ENCODE data around the gene FCHSD1.
A peak's percentile ranks its signal among the peaks of the same experiment; 100 is the strongest.

DNA sequence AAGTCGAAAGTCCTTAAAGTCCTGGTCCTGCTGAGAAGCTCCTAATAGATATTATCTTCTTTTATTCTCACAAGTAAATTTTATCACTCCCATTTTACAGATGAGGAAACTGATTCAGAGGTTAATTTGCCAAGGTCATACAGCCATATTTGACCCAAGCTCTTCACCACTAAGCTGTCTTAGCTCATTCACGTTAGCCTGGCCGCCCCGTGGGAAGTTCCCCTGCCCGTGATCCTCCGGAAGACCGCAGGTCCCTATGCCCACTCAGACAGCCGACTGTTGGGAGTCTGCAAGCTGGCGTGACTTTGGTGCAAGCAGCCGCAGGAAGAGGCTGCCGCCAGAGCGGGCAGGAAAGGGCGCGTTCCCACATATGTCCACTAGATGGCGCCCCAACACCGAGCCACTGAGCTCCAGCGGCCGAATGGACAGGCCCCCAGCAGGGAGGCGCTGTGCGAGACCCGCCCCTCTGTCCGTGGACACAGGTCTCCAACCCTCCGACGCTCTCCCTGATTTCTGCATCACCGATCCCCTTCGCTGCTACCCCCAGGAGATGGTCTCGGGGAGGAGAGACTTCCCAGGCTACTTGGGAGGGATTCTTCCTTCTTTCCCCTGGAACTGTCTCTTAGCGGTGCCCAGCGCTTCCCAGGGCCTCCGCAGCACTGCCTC, 40.8 kb upstream of the FCHSD1 start:
- TF ChIP-seq EZH2 (IDR thresholded peaks at IDR 0.05) = no peak
- TF ChIP-seq, protein P1, sequence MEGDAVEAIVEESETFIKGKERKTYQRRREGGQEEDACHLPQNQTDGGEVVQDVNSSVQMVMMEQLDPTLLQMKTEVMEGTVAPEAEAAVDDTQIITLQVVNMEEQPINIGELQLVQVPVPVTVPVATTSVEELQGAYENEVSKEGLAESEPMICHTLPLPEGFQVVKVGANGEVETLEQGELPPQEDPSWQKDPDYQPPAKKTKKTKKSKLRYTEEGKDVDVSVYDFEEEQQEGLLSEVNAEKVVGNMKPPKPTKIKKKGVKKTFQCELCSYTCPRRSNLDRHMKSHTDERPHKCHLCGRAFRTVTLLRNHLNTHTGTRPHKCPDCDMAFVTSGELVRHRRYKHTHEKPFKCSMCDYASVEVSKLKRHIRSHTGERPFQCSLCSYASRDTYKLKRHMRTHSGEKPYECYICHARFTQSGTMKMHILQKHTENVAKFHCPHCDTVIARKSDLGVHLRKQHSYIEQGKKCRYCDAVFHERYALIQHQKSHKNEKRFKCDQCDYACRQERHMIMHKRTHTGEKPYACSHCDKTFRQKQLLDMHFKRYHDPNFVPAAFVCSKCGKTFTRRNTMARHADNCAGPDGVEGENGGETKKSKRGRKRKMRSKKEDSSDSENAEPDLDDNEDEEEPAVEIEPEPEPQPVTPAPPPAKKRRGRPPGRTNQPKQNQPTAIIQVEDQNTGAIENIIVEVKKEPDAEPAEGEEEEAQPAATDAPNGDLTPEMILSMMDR (IDR thresholded peaks at IDR 0.05) = peak; percentile 97
- peak; percentile 25 for TF ChIP-seq EZH2phosphoT487 (IDR thresholded peaks at IDR 0.05)
